Hepatocyte (in vitro differentiated cells): ENCODE results near the gene ALX4. TPM values are rescaled to one million over a fixed set of nuclear protein-coding genes. Genes with fewer than 3 reads are reported as not detected.

ENCODE experiments used
- DNase-seq: peaks from one replicate; pipeline ENCODE4 v3.0.0-alpha.2; 2016; ENCODE audit warnings: low spot score
- H2AFZ ChIP-seq: fragments of 200-600 bp; sonication (generic); 2 replicates; pipeline ENCODE4 v1.6.0; 2016; ENCODE audit warnings: antibody characterized with exemption, mild to moderate bottlenecking
- H3K27ac ChIP-seq: fragments of 200-600 bp; sonication (generic); 2 replicates; pipeline ENCODE4 v1.5.1; 2016; ENCODE audit warnings: mild to moderate bottlenecking
- H3K27me3 ChIP-seq: fragments of 200-600 bp; sonication (generic); 2 replicates; pipeline ENCODE4 v1.6.1; 2016
- H3K36me3 ChIP-seq: fragments of 200-600 bp; sonication (generic); replicated peaks from 2 replicates; pipeline ENCODE4 v1.5.1; 2016; ENCODE audit warnings: low read depth; ENCODE audit not compliant: insufficient read depth
- H3K4me1 ChIP-seq: fragments of 200-600 bp; sonication (generic); 2 replicates; pipeline ENCODE4 v1.5.1; 2016; ENCODE audit warnings: mild to moderate bottlenecking, moderate library complexity; ENCODE audit not compliant: insufficient read depth
- H3K4me2 ChIP-seq: fragments of 200-600 bp; sonication (generic); 2 replicates; pipeline ENCODE4 v1.6.0; 2016
- H3K4me3 ChIP-seq: fragments of 200-600 bp; sonication (generic); 2 replicates; pipeline ENCODE4 v1.5.1; 2016; ENCODE audit warnings: mild to moderate bottlenecking
- H3K79me2 ChIP-seq: fragments of 200-600 bp; sonication (generic); 2 replicates; pipeline ENCODE4 v1.6.0; 2017; ENCODE audit warnings: mild to moderate bottlenecking
- H3K9me2 ChIP-seq: fragments of 200-600 bp; sonication (generic); replicated peaks from 2 replicates; pipeline ENCODE4 v1.6.0; 2017; ENCODE audit warnings: mild to moderate bottlenecking; ENCODE audit not compliant: insufficient read depth
- H3K9me3 ChIP-seq: fragments of 200-600 bp; sonication (generic); 2 replicates; pipeline ENCODE4 v1.5.1; 2016; ENCODE audit warnings: low read depth, mild to moderate bottlenecking
- H4K20me1 ChIP-seq: fragments of 200-600 bp; sonication (generic); 2 replicates; pipeline ENCODE4 v1.6.0; 2016; ENCODE audit warnings: mild to moderate bottlenecking; ENCODE audit not compliant: insufficient read depth, poor library complexity, severe bottlenecking
- CTCF ChIP-seq: fragments of 200-600 bp; sonication (generic); IDR thresholded peaks from 2 replicates; pipeline ENCODE4 v1.5.1; 2016; ENCODE audit warnings: antibody characterized with exemption, mild to moderate bottlenecking; ENCODE audit not compliant: poor library complexity
- EZH2 ChIP-seq: fragments of 200-600 bp; sonication (generic); IDR thresholded peaks from 2 replicates; pipeline ENCODE4 v1.6.1; 2016; ENCODE audit warnings: antibody characterized with exemption, mild to moderate bottlenecking, borderline replicate concordance
- EZH2phosphoT487 ChIP-seq: fragments of 200-600 bp; sonication (generic); IDR thresholded peaks from one replicate; pipeline ENCODE4 v1.6.1; 2018; ENCODE audit warnings: antibody characterized with exemption, mild to moderate bottlenecking, low read depth, moderate library complexity; ENCODE audit not compliant: unreplicated experiment, severe bottlenecking
- WGBS: methylation state at CpG from one replicate; pipeline ENCODE4 v1.1.6; 2016; ENCODE audit warnings: low lambda C conversion rate; ENCODE audit errors: missing lambda C conversion rate; 5-methylcytosine and 5-hydroxymethylcytosine counted together
- polyA plus RNA-seq: library from polyadenylated mRNA; unstranded; fragments of >200 nt; fragmentation: Nextera tagmentation; extraction: Ambion mirVana; gene quantifications from 2 replicates; pipeline ENCODE4 v1.2.1, GENCODE V29; 2016
- total RNA-seq: library from RNA; depleted of rRNA; stranded (reverse); fragments of >200 nt; gene quantifications from 2 replicates; pipeline ENCODE4 v1.2.3, GENCODE V29; 2014

The ALX4 gene
- total and polyA plus RNA-seq, 2 experiments from 2014 or later = 1.3 to 3.8 TPM

DNA sequence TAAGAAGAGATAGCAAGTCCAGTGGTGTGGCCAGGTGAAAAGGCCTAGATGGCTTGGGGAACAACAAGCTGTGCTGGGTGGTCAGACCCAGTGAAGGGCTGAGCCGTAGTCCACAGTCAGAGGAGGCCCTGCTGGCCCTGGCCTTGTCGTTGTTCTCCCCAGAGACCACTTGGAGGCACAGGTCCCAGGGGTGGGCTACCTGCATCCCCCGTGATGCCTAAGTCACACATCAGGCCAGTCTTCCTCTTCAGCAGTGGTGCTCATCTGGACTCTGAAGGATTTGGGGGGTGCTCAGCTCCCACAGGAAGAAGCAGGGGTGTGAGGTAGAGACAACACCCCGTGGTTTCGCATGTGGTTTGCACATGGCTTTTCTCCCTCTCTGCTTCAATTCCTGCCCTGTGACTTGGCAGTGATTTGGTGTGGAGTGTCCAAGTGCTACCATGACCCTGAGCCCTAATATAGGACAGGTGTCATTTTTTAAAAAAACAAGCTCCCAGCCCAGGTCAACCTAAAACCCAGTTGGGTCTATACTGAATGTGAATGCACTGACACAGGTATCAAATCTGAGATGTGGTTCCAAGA is 51.0 kb downstream of the ALX4 start:
- Histone ChIP-seq H3K27me3 (no peaks in the 10 kb centered on the region), H3K9me2 (no peaks in the 10 kb centered on the region), H3K9me3 (no peaks in the 10 kb centered on the region), H3K4me3 (no peak overlapping the region), H3K36me3 (no peaks in the 10 kb centered on the region), H3K4me1 (no peaks in the 10 kb centered on the region), H4K20me1 (no peaks in the 10 kb centered on the region), H3K27ac (no peak overlapping the region), H3K79me2 (no peaks in the 10 kb centered on the region), H3K4me2 (no peak overlapping the region), H2AFZ (no peak overlapping the region)
- no peak for DNase-seq
- no peak for TF ChIP-seq EZH2
- WGBS = 100% methylated on average over 5 of the region's 5 CpGs

- no peaks in the 10 kb centered on the region for H3K36me3 ChIP-seq
- H2AFZ ChIP-seq = no peak overlapping the region
- no peaks in the 10 kb centered on the region for H3K4me1 ChIP-seq
- WGBS = 71% methylated on average over 5 of the region's 5 CpGs
- no peaks in the 10 kb centered on the region for H4K20me1 ChIP-seq
- no peaks in the 10 kb centered on the region for H3K79me2 ChIP-seq
- no peak overlapping the region for H3K4me3 ChIP-seq
- peaks cover 6% of the 10 kb centered on the region for H3K9me3 ChIP-seq
- TF ChIP-seq EZH2phosphoT487 = no peak
- no peak for TF ChIP-seq CTCF
- TF ChIP-seq EZH2 = no peak
- H3K27me3 ChIP-seq = no peaks in the 10 kb centered on the region
- no peak for DNase-seq
- no peak overlapping the region for H3K27ac ChIP-seq
- no peak overlapping the region for H3K4me2 ChIP-seq
- no peaks in the 10 kb centered on the region for H3K9me2 ChIP-seq
Measured at GRCh38 chr11:44258190-44258489, 51.8 kb downstream of the ALX4 start.

DNA sequence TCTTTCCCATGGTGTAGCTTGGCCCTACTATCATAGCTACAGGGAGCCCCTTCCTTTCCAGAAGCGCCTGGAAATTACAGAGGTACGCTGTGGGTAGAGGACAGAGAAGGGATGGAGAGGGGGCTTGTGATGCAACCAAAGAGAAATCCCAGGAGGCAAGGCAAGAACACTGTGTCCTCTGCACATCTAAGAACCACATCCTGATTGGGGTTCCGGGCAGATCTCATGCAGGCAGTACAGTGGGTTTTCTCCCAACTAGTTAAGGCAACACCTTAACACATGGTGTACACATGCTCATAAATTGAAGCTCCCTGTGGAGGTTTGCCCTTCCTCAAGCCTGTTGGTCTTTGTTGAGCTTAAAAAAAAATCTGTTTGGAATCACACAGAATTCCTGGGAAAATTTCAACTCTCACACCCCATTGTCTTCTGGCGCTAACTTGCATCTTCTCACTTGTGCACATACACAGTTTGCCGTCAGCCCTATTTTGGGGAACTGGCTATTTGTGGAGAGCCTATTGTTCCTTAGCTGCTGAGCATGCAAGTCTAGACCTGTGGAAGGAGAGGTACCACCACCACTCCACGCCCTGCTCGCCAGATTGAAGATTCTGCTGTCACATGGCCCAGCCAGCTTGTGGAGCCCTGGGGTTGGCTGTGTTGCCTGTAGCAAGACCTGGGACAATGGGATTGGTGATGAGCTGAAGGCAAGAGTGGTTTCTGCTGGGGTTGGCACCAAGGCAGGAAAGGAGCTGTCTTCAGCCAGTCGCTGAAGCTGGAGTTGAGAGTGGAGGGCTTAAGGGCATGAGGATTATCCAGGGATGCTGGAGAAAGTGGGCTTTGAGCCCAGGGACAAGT is 52.4 kb downstream of the ALX4 start:
- no peaks in the 10 kb centered on the region for H3K36me3 ChIP-seq
- no peaks in the 10 kb centered on the region for H3K4me1 ChIP-seq
- no peak for DNase-seq
- TF ChIP-seq EZH2 = no peak
- TF ChIP-seq EZH2phosphoT487 = no peak
- no peak for TF ChIP-seq CTCF
- no peak overlapping the region for H3K4me3 ChIP-seq
- no peaks in the 10 kb centered on the region for H4K20me1 ChIP-seq
- H3K27ac ChIP-seq = no peak overlapping the region
- no peaks in the 10 kb centered on the region for H3K79me2 ChIP-seq
- H3K9me2 ChIP-seq = no peaks in the 10 kb centered on the region
- H2AFZ ChIP-seq = no peak overlapping the region
- no peaks in the 10 kb centered on the region for H3K27me3 ChIP-seq
- H3K9me3 ChIP-seq = peaks cover 12% of the 10 kb centered on the region
- H3K4me2 ChIP-seq = no peak overlapping the region
- WGBS = 89% methylated on average over 8 of the region's 8 CpGs

DNA sequence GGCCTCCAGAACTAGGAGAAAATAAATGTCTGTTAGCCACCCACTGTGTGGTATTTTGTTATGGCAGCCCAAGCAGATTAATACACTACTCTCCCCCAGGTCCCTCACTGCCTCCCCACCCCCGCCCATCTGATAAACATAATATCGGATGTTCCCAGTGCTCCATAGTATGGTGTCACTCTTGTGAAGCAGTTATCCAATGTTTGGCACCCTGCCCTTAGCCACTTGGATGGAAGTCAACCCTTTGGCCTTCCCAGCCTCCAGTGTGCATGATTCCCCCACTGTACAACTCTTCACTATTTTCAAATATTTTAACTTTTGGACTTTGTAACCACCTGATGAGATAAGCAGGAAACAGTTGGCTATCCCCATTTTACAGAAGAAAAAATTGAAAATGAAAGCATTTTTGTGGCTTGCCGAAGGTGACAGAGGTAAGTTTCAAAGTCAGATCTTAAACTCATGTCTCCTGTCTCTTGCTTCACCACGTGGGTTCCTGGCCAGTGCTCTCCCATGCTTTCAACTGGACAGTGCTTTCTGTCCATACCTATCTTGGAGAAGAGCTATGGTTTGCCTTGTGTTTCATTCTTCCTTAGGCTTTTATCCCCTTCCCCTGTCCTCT is 53.2 kb downstream of the ALX4 start:
- TF ChIP-seq EZH2phosphoT487 = no peak
- Histone ChIP-seq H3K9me3 (peaks cover 12% of the 10 kb centered on the region), H3K27me3 (no peaks in the 10 kb centered on the region), H2AFZ (no peak overlapping the region), H3K36me3 (peaks cover 2% of the 10 kb centered on the region), H3K9me2 (no peaks in the 10 kb centered on the region), H3K4me2 (no peak overlapping the region), H3K4me1 (no peaks in the 10 kb centered on the region), H3K4me3 (no peak overlapping the region), H3K27ac (no peak overlapping the region), H4K20me1 (no peaks in the 10 kb centered on the region), H3K79me2 (no peaks in the 10 kb centered on the region)
- WGBS = 90% methylated on average over 4 of the region's 4 CpGs
- DNase-seq = no peak
